Neutrophil (primary cell): Measurements from ENCODE around the gene PEMT.

Experiments used
- H3K27ac ChIP-seq: fragments of 200-600 bp; sonication (generic); 2 replicates; pipeline ENCODE4 v1.5.1; 2016; ENCODE audit warnings: mild to moderate bottlenecking, moderate library complexity
- H3K27me3 ChIP-seq: fragments of 200-600 bp; sonication (generic); 2 replicates; pipeline ENCODE4 v1.6.0; 2016; ENCODE audit warnings: mild to moderate bottlenecking
- H3K36me3 ChIP-seq: fragments of 200-600 bp; sonication (generic); 2 replicates; pipeline ENCODE4 v1.5.1; 2017
- H3K4me1 ChIP-seq, 2 experiments: fragments of 200-600 bp in 1 of 2; sonication (generic) in 1 of 2; 1 replicate in 1 of 2; 2 replicates in 1 of 2; pipeline versions ENCODE4 v1.5.1 to v1.6.1; 2013 to 2016; ENCODE audit warnings: low read depth in 1 of 2, low read length in 1 of 2, mild to moderate bottlenecking in 1 of 2, moderate library complexity in 1 of 2; ENCODE audit not compliant: control insufficient read depth in 1 of 2, insufficient read depth in 1 of 2
- H3K4me3 ChIP-seq, 2 experiments: fragments of 200-600 bp in 1 of 2; sonication (generic) in 1 of 2; 1 replicate in 1 of 2; 2 replicates in 1 of 2; pipeline ENCODE4 v1.5.1; 2013 to 2016; ENCODE audit warnings: low read depth in 1 of 2, low read length in 1 of 2, mild to moderate bottlenecking in 1 of 2, moderate library complexity in 1 of 2
- H3K9me3 ChIP-seq: fragments of 200-600 bp; sonication (generic); 2 replicates; pipeline ENCODE4 v1.5.1; 2016
- TF ChIP-seq, protein P1 (sequence below): fragments of 200-600 bp; sonication (generic); IDR thresholded peaks from 2 replicates; pipeline ENCODE4 v1.5.1; 2016; ENCODE audit warnings: antibody characterized with exemption

The PEMT gene

DNA sequence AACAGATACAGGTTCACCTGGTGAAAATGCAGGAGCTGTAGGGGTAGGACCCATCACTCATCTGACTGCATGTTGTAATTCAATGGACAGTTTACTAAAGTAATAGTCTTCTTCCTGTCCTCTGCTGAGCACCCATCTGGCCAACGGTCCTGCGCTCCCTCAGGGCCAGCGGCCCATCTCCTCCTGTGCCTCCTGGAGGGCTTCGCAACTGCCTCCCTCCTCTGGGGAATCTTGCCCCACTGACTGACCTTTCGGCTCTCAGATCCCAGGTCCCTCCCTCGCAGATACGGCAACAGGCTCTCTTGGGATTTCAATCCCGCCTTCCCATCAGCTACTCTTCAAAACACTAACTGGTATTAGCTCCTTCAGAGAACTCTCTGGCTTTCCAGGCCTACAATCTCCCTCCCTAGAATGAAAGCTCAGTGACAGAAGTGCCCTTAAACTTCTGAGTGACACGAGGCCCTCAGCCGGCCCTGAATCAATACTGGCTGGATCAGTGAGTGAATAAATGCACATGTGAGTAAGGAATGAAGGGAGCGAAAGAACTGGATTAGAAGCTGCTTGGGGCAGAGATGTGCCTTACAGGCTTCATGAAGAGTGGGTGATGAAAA is 1.3 kb downstream of the PEMT start:
- Histone ChIP-seq H3K4me1 (peaks cover 27 to 34% of the 10 kb centered on the region in 2 experiments), H3K36me3 (no peaks in the 10 kb centered on the region), H3K27ac (no peak overlapping the region), H3K4me3 (peak overlapping the region in 1 of 2 experiments; percentile 88), H3K9me3 (no peaks in the 10 kb centered on the region), H3K27me3 (no peaks in the 10 kb centered on the region)
- TF ChIP-seq, protein P1, sequence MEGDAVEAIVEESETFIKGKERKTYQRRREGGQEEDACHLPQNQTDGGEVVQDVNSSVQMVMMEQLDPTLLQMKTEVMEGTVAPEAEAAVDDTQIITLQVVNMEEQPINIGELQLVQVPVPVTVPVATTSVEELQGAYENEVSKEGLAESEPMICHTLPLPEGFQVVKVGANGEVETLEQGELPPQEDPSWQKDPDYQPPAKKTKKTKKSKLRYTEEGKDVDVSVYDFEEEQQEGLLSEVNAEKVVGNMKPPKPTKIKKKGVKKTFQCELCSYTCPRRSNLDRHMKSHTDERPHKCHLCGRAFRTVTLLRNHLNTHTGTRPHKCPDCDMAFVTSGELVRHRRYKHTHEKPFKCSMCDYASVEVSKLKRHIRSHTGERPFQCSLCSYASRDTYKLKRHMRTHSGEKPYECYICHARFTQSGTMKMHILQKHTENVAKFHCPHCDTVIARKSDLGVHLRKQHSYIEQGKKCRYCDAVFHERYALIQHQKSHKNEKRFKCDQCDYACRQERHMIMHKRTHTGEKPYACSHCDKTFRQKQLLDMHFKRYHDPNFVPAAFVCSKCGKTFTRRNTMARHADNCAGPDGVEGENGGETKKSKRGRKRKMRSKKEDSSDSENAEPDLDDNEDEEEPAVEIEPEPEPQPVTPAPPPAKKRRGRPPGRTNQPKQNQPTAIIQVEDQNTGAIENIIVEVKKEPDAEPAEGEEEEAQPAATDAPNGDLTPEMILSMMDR: no peak

DNA sequence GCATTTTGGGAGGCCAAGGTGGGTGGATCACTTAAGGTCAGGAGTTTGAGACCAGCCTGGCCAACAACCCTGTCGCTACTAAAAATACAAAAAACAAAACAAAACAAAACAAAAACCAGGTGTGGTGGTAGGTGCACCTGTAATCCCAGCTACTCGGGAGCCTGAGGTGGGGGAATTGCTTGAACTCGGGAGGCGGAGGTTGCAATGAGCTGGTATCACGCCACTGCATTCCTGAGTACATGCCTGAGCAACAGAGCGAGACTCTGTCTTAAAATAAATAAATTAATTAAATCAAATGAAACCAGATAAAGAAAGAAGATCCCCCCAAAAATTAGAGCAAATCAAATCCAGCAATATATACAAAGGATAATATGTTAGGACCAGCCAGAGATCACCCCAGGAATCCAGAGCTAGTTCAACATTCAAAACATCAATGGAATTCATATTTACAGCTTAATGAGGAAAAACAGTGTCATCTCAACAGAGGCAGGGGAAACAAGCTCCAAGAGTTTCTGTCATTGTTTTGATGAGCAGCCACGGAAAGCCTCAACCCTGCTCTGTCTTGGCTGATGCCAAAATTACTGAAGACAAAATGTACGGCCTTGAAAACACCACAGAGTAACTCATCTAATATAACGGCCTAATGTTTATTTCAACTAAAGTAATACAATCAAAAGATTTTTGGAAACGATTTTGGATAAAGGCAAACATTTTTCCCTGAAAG is 3.7 kb downstream of the PEMT start:
- H3K27me3 ChIP-seq: no peaks in the 10 kb centered on the region
- H3K4me1 ChIP-seq: peaks cover 21 to 24% of the 10 kb centered on the region in 2 experiments
- no peaks in the 10 kb centered on the region for H3K36me3 ChIP-seq
- H3K4me3 ChIP-seq: no peak overlapping the region
- no peak overlapping the region for H3K27ac ChIP-seq
- TF ChIP-seq, protein P1: no peak
- no peaks in the 10 kb centered on the region for H3K9me3 ChIP-seq

DNA sequence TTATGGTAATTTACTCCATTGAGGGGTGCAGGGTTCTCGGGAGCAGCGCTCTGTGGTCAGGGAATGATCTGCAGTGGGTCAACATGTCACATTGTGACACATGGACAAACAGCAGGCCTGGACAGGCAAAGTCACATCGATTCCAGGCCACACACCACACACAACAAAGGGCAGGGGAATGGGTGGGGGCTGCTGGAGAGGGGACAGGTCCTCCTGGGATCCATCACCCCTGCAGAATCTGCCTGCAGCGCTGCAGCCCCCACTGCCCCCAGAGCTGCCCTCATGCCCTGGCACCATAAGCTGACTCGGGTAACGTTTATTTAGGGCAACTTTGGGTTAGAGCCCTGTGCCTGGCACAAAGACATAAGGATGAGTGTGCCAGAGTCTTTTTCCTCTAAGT is 9.1 kb downstream of the PEMT start:
- H3K27ac ChIP-seq: no peak overlapping the region
- no peaks in the 10 kb centered on the region for H3K4me1 ChIP-seq
- TF ChIP-seq, protein P1: no peak
- H3K9me3 ChIP-seq: no peaks in the 10 kb centered on the region
- no peak overlapping the region for H3K4me3 ChIP-seq
- no peaks in the 10 kb centered on the region for H3K27me3 ChIP-seq
- no peaks in the 10 kb centered on the region for H3K36me3 ChIP-seq

DNA sequence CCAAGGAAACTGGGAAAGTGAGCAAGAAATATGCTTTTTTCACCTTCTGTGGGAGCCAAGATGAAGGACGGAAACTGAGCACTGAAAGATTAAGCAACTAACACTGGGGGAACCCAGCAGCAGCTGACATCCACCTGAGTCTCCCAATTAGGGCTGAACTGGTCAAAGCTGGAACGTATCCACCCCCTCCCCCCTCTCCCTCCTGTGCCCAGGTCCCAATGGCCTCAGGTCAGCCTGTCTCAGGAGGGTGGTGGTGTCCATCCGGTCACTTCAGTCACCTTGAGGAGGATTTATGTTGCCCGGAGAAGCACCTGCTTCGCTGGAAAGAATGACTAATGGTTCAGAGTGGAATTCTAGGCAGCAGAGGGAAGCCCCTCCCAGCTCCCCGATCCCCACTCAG is 10.0 kb downstream of the PEMT start:
- no peaks in the 10 kb centered on the region for H3K9me3 ChIP-seq
- H3K27ac ChIP-seq: no peak overlapping the region

DNA sequence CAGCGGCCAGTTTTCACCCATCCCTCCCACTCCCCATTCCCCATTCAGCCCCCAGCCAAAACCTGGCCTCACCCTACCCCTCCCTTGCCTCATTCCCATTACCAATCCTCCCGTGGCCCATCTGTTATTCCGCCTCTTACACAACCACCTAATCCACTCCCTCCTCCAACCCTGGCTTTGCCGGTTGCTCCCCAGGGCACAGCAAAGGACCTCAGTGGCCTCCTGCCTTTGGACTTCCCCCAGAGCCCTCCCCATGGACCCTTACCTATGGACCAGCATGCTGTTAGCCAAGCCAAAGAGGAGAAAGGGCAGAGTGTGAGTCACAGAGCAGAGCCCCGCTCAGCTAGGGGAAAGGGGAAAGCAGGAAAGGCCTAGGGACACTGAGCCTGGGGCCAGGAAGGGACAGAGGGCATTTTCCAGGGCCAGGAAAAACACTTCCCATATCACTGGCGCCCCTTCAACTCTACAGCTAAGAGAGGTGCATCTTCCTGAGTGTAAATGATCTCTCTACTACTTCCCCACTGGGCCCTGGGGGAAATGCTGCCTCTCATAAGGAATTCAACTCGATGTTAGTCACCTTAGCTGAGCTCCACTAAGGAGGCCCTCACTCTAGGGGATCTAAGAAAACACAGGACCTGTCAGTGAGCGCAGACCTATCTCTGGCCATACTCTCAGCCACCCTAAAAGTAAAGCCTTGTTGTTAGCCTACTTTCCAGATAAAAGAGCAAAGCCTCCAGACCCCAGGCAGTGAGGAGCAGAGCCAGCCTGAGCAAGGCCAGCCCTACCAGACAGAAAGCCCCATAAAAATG is 10.6 kb downstream of the PEMT start:
- H3K27me3 ChIP-seq: no peaks in the 10 kb centered on the region
- H3K36me3 ChIP-seq: no peaks in the 10 kb centered on the region
- no peaks in the 10 kb centered on the region for H3K4me1 ChIP-seq
- no peaks in the 10 kb centered on the region for H3K9me3 ChIP-seq
- TF ChIP-seq, protein P1: no peak
- no peak overlapping the region for H3K27ac ChIP-seq
- no peak overlapping the region for H3K4me3 ChIP-seq

More for the DNA sequence above, 10.0 kb downstream of the PEMT start:
- Histone ChIP-seq H3K4me1 (no peaks in the 10 kb centered on the region), H3K4me3 (no peak overlapping the region), H3K27me3 (no peaks in the 10 kb centered on the region), H3K36me3 (no peaks in the 10 kb centered on the region)
- TF ChIP-seq, protein P1: no peak
